OCI-LY3 (cell line): ENCODE data around the gene AIG1.

Experiments
- EZH2phosphoT487 ChIP-seq: fragments of 200-600 bp; shearing (Covaris generic); IDR thresholded peaks from 2 replicates; pipeline ENCODE4 v1.6.1; 2018; ENCODE audit warnings: antibody characterized with exemption, mixed run types, low read depth
- TF ChIP-seq, protein P1 (sequence below): fragments of 200-600, 300-600 bp; sonication (generic); IDR thresholded peaks from 2 replicates; pipeline ENCODE4 v1.5.1; 2014; ENCODE audit warnings: antibody characterized with exemption, low read length, low read depth

DNA sequence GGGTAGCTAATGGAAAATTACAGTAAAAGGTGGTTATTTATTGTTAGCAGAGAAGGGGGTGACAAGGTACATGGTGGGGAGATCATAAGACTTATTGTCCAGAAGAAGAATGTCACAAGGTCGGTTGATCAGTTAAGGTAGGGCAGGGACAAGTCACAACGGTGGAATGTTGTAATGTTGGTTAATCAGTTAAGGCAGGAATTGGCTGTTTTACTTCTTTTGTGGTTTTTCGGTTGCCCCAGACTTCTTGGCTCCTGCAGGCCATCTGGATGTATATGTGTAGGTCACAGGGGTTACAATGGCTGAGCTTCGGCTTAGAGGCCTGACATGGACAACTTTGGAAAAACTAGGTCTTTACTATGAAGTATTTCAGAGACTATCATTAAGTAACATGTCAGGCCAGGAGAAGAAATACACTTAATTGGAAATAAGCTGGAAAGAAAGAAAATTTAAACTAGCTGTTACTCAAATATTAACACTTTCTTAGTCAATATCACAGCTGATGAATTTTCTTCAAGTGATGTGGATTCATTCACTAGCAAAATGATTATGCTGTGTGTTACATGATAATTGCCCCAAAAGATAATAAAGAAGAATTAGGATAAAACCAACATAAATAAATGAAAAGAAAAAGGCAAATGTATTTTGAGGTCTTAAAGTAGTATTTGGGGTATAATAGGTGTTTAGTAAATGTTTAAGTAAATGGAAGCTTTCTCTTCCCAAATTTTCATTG lies 4.4 kb downstream of the AIG1 start:
- TF ChIP-seq, protein P1, sequence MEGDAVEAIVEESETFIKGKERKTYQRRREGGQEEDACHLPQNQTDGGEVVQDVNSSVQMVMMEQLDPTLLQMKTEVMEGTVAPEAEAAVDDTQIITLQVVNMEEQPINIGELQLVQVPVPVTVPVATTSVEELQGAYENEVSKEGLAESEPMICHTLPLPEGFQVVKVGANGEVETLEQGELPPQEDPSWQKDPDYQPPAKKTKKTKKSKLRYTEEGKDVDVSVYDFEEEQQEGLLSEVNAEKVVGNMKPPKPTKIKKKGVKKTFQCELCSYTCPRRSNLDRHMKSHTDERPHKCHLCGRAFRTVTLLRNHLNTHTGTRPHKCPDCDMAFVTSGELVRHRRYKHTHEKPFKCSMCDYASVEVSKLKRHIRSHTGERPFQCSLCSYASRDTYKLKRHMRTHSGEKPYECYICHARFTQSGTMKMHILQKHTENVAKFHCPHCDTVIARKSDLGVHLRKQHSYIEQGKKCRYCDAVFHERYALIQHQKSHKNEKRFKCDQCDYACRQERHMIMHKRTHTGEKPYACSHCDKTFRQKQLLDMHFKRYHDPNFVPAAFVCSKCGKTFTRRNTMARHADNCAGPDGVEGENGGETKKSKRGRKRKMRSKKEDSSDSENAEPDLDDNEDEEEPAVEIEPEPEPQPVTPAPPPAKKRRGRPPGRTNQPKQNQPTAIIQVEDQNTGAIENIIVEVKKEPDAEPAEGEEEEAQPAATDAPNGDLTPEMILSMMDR = no peak
- TF ChIP-seq EZH2phosphoT487 = no peak
